NCI-H1105 treated with DMSO at 0.1 percent for 48 hours (cell line): ENCODE results near the gene YJU2.
"Not testable (repeated sequence)": the region's sequence is repeated elsewhere in the genome, so short reads cannot be mapped to it uniquely, and the experiment has no call there.

ENCODE experiments used
- DNase-seq: peaks from one replicate; lab custom pipeline; 2025; lab: John Stamatoyannopoulos, UW

YJU2 gene

DNA sequence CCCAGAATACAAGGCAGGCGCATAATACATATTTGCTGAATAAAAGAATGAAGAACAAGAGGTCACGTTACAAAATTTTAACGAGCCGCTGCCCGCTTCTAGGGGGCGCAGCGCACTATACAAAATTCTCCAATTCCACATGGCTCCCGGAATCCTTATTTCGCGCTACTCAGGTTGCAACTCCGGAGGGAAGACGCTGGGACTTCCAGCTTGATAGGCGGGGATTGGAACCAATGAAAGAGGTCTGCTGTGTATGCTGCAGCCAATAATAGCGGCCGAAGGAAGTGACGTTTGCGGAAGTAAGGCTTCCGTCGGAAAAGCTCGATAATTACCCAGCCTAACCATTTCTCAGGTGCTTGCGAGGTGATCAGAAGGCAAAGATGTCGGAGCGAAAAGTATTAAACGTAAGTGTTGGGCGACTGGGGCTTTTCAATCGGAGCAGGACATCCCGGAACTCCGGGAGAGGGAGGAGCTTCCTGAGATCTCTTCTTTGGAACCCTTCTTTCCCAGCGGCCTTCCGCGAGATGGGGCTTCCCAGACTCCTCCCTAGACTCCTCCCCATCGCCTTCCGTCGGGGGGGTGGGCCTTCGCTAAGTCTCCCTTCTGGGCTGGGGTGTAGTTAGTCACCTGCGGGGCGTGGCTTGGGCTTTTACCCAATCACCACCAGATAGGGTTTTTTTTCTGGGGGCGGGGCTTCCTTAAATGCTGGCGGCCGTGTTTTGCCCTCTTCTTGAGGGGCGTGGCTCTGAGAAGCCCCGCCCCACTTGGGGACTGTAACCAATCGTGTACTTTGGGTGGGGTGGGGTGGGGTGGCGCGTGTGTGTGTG lies at the start of gene YJU2:
Gene YJU2, plus strand, starts transcription at position 314 of the 827 bp plus-strand sequence. Its CDS starts 67 bp downstream, at position 381.
- peak; percentile 97 for DNase-seq

DNA sequence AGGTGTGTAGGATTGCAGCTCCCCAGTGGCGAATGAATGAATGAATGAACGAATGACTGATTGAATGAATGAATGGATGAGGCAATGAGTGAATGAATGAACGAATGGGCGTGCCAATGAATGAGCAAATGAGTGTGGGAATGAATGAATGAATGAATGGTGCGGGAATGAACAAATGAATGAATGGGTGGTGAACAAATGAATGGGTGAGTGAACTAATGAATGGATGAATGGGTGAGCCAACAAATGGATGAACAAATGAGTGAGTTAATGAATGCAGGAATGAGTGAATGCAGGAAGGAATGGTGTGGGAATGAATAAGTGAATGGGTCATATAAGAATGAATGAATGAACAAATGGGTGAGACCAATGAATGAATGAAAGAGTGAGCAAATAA lies 49.7 kb upstream of the YJU2 start:
- no peak for DNase-seq

DNA sequence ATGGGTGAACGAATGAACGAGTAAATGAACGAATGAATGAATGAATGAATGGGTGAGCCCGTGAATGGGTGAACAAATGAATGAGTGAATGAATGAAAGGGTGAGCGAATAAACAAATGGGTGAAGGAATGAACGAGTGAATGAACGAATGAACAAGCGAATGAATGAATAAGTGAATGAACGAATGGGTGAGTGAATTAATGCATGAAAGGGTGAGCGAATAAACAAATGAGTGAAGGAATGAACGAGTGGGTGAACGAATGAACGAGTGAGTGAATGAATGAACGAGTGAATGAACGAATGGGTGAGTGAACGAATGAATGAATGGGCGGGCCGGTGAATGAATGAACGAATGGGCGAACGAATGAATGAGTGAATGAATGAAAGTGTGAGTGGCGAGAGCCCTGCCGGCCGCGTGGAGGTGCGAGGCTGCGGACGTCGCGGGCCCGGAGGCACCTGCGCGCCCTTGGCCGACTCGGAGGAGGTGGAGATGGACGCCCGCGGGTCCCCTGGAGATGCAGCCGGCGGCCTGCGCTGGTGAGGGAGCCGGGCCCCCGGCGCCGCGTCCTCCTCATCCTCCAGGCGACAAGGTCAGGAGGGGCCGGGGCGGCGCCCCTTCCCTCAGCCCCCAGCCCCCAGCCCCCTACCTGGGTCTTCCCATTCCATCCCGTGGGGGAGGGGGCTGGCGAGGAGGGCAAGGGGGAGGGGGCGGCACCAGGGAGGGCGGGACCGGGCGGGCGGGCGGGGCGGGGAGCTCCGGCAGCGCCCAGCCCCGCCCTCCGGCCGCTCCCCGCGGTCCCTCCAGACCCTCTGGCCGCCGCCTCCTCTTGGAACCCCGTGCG lies 49.0 kb upstream of the YJU2 start:
- DNase-seq, result peak; percentile 18

DNA sequence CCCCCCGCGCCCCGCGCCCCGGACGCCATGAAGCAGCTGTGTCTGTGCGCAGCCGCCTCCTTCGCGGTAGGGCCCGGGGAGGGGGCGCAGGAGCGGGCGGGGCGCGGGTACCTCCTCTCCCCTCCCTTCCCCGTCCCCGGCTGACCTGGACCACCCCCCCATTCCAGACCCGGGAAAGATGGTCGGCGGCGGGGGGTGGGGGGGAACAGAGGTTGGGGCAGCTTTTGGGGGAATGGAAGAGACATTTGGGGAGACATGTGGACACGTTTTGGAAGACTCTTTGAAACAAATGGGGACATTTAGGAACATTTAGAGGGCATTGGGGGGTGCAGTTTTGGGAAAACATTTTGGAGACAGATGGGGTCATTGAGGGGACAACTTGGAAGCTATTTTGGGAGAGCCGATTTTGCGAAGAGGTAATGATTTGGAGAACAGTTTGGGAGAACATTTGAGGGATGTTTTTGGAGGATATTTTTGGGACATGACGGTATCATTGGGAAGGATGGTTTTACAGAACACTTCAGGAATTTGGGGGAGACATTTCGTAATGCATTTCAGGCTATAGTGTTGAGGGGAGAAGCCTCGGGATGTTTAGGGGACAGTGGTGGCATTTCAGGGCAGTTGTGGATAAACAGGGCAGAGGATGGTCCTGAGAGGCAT lies 48.3 kb upstream of the YJU2 start:
- no peak for DNase-seq

DNA sequence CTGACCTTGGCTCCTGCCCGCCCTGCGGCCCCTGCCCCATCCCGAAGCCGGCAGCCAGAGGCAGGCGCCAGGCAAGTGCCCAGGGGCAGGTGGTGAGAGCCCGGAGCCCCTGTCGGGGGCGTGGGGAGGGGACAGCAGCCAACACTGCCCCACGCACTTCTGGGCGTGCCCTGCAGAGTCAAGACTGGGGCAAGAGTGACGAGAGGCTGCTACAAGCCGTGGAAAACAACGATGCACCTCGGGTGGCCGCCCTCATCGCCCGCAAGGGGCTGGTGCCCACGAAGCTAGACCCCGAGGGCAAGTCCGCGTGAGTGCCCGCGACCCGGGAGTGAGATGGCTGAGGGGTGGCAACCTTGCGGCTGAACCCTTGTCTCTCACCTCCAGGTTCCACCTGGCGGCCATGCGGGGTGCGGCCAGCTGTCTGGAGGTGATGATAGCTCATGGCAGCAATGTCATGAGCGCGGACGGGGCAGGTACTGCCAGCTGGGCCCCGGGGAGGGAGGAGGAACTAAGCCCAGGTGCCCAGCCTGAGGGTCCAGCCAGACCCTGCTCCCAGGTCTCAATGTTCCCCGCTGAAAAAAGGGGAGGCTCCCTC lies 47.1 kb upstream of the YJU2 start:
- peak; percentile 47 for DNase-seq

DNA sequence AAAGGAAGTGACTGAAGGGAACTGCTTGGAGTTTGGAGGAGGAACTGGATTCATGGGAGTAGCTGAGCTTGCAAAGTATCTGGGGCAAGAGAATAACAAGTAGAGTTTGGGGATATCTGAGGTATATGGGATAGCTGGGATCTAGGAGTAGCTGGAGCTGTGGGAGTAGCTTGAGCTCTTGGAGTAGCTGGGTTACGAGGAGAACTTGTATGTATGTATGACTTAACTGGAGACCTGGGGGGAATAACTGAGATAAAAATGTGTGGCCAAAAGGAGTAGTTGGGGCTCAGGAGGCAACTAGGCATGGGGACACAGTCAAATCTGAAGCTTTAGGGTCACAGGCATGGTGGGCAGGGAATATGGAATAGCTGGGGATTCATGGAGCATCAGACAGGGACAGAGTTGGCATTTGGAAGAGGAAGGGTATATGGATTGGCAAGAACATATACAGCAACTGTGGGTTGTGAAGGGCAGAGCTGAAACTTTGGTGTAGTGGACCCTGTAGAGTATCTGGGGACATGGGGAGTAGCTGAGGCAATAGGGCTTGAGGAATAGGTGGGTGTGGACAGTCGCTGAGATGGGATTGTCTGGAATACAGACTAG lies 45.8 kb upstream of the YJU2 start:
- DNase-seq, result no peak

DNA sequence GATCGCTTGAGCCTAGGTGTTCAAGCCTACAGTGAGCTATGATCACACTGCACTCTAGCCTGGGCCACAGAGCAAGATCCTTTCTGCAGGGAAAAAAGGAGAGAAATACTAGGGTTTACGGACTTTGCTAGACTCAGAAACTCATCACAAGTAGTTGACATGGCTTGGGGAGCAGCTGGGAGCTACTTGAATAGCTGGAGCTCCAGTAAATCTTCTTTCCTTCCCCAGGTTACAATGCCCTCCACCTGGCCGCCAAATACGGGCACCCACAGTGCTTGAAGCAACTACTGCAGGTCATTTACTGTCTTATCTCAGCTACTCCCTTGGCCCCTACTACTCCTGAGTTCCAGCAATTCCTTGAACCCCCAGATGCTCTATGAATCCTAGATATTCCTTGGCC lies 45.1 kb upstream of the YJU2 start:
- DNase-seq, result no peak

DNA sequence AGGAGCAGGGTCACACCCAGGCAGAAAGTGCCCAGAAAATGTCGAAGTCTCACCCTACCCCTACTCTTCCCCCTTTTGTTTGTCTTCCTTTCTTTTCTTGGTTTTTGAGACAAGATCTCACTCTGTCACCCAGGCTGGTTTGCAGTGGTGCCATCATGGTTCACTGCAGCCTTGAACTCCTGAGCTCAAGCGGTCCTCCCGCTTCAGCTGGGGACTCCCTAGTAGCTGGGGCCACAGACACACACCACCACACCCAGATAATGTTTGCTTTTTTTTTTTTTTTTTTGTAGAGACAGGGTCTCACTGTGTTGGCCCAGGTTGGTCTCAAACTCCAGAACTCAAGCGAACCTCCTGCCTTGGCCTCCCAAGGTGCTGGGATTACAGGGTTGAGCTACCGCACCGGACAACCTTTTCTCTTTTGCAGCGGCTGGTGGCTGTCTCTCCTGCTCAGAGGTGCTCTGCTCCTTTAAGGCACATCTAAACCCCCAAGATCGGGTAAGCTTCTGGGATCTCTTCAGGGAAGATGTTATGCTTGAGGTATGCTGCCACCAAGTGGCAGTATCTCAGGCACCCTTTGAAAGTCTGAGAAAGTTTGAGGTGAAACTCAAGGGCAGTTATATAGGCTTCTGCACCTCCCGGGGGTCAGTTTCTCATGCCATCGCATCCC lies 39.9 kb upstream of the YJU2 start:
- DNase-seq, result no peak

DNA sequence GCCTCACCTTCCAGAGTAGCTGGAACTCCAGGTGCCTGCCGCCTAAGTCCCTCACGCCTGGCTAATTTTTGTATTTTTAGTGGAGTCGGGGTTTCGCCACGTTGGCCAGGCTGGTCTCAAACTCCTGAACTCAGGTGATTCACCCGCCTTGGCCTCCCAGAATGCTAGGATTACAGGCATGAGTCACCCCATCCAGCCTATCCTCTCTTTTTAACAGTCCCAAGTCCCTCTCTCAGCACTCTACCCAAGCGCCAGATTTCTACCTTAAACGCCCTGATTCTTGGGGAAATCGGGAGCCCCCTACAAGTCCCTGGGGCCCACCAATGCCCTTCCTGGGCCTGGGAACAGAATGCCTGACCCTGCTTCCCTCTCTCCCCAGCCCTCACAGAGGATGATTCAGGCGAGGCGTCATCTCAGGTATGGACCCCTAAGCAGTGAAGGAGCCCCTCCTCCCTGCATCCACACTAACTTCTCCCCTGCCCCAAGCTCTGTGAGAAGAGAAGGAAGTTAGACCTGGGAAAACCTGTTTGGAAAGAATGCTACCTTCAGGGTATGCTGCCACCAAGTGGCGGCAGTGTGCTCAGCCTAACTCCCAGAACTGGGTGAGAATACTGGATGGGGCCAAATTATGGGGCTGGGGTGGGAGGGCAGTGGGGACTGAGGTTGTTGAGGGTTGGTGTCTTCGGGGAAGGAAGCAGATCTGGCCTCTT lies 38.3 kb upstream of the YJU2 start:
- no peak for DNase-seq

DNA sequence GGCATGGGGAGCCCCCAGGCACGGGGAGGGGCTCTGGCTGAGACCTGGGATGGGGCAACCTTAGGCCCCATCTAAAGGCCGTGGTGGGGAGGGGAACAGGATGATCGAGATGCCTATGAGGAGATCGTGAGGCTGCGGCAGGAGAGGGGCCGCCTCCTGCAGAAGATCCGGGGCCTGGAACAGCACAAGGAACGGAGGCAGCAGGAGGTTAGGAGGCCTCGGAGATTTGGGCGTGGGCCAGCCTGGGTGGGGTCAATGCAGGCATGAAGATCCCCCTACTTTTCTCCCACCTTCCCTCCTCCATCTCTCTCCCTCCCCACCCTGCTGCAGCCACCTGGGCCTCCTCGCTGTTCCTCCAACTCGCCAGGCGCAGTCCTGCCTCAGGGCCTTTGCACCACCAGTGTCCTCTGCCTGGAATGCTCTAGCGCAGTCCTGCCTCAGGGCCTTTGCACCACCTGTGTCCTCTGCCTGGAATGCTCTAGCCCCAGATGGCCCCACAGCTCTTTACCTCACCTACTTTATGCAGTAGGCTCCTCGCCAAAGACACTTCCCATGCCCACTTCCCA lies 36.6 kb upstream of the YJU2 start:
- DNase-seq, result no peak

DNA sequence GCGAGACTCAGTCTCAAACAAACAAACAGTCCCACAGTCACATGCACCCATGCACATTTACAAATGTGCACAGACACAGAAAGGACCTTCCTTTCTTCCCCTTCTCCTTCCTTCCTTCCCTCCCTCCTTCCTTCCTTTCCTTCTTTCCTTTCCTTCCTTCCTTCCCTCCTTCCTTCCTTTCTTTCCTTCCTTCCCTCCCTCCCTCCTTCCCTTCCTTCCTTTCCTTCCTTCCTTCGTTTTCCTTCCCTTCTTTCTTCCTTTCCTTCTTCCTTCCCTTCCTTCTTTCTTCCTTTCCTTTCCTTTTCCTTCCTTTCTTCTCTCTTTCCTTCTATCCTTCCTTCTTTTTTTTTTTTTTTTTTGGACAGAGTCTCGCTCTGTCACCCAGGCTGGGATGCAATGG lies 33.8 kb upstream of the YJU2 start:
- no peak for DNase-seq

DNA sequence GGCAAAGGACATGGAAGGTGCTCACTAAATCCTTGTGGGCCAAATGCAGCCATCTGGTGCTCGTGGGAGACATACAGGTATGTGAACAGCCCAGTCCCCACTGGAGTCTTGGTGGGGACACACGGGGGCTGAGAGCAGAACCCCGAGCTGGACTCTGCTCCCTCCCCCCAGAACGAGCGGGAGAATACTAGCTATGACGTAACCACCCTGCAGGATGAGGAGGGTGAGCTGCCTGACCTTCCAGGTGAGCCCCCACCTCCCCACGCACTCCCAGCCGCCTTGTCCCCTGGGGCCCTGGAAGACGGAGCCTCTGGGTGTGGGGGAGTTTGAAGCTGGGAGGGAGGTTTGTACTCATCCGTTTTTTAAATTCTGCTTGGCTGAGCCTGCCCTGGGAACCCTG lies 31.1 kb upstream of the YJU2 start:
- DNase-seq, result no peak

DNA sequence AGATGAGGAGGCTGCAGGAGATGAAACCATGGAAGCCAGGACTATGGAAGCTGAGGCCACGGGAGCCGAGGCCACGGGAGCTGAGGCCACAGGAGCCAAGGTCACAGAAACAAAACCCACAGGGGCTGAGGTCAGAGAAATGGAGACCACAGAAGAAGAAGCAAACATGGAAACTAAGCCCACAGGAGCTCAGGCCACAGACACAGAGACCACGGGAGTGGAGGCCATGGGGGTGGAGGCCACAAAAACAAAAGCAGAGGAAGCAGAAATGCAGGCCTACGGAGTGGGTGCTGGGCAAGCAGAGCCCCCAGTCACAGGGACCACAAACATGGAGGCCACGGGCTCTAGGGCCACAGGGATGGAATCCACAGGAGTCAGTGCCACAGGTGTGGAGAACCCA lies 30.0 kb upstream of the YJU2 start:
- no peak for DNase-seq

DNA sequence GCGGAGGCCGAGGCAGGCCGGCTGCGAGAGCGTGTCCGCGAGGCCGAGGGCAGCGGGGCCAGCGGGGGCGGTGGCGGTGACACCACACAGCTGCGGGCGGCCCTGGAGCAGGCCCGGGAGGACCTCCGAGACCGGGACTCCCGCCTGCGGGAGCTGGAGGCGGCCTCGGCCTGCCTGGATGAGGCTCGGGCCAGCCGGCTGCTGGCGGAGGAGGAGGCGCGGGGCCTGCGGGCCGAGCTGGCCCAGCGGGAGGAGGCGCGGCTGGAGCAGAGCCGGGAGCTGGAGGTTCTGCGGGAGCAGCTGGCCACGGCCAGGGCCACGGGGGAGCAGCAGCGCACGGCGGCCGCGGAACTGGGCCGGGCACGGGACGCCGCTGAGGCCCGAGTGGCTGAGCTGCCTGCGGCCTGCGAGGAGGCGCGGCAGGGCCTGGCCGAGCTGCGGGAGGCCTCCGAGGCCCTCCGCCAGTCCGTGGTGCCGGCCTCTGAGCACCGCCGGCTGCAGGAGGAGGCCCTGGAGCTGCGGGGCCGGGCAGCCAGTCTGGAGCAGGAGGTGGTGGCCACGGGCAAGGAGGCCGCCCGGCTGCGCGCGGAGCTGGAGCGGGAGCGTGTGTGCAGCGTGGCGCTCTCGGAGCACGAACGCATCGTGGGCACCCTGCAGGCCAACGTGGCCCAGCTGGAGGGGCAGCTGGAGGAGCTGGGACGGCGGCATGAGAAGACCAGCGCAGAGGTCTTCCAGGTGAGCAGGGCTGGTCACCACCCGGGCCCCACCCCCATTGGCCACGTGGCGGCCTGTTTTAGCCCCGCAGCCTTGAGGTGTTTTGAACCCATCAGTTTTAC lies 29.2 kb upstream of the YJU2 start:
- no peak for DNase-seq

DNA sequence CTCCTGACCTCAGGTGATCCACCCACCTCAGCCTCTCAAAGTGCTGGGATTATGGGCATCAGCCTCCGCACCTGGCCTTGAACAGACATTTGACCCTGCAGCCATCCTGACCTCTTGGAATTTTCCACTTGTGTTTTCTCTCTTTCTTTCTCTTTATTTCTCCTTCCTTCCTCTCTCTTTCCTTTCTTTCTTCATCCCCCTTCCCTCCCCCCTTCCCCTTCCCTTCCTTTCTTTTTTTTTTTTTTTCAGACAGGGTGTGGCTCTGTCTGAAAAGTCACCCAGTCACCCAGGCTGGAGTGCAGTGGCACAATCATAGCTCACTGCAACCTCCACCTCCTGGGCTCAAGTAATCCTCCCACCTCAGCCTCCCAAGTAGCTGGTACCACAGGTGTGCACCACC lies 28.4 kb upstream of the YJU2 start:
- not testable (repeated sequence) for DNase-seq

DNA sequence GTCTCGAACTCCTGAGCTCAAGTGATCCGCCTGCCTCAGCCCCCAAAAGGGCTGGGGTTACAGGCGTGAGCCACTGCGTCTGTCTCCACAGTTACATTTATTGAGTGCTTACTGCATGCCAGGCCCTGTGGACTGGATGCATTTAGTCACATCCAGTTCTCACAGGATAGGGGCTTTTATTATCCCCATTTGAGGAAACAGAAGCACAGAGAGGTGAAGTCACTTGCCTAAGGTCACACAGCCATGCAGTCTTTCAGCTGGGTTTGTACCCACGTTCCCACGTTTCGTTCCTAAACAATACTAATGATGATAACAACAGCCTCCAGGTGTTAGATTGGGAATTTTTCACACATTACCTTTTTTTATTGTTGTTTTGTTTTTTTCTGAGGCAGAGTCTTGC lies 26.7 kb upstream of the YJU2 start:
- DNase-seq, result no peak

DNA sequence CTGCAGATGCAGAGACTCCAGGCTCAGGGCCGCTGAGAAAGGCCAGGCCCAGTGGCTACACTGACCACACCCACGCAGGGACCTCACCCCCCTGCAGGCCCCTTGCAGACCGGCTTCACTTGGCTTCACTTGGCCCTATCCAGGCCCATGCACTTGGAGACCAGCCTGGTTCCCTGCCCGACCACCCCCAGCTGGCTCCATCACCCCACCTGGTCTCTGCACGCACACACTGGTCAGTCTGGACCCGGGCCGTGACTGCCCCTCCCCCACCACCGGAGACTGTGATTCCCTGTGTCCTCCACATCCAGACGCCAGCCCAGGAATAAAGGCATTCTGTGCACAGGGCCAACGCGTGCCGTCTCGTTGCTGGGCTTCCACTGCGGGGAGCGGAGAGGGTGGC lies 22.4 kb upstream of the YJU2 start:
- no peak for DNase-seq

DNA sequence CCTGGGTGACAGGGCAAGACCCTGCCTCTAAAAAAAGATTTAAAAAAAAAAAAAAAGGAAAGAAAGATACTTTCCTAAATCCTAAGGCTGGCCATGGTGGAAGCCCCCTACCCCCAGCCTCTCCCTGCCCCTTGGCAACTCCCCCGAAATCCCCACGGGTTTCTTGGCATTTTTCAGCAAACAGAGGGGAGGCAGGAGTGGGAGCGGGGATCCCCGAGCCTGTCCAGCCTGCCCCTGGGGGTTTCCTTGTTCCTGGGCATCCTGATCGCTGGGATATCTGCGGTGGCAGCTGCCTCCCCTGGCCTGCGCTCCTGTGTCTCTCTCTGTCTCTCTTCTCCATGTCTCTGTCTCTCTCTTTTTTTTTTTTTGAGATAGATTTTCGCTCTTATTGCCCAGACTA lies 21.0 kb upstream of the YJU2 start:
- DNase-seq, result no peak

DNA sequence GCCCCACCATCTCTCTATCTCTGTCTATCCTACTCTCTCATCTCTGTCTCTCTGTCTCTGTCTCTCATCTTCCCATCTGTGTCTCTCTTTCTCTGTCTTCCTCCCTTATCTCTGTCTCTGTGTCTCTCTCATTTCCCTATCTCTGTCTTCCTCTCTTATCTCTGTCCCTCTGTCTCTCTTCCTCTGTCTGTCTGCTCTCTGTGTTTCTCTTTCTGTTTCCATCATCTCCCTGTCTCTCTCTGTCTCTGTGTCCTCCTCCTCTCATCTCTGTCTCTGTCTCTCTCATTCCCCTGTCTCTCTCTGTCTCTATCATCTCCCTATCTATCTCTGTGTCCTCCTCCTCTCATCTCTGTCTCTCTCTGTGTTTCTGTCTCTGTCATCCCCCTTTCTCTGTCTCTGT lies 19.1 kb upstream of the YJU2 start:
- no peak for DNase-seq
